ENCODE data around the gene ZSWIM5.
"Not testable (repeated sequence)": the region's sequence is repeated elsewhere in the genome, so short reads cannot be mapped to it uniquely, and the experiment has no call there.

Gene ZSWIM5

DNA sequence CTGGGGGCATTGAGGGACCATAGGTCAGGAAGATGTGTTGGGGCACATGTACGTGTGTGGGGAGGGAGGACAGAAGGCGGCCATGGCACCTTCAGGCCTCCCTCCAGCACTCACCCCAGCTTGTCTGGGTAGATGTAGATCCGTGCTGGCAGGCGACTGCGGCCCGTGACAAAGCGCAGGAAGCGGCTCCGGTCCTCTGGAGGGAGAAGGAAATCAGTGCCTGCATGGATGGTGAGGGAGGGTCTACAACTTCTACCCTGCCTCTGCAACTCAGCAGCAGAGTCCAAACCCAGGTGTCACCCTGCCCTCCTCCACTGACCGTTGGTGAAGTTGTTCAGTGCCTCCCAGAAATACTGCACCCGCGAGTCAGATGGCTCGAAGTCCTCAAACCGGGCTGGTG is 202.7 kb downstream of the ZSWIM5 start:
- no peak overlapping the region for H3K27ac ChIP-seq
- no peak overlapping the region for H3K4me3 ChIP-seq (IDR thresholded peaks at IDR 0.05; ENCODE audit: insufficient read depth, low read depth, low read length)
- TF ChIP-seq, protein P1, sequence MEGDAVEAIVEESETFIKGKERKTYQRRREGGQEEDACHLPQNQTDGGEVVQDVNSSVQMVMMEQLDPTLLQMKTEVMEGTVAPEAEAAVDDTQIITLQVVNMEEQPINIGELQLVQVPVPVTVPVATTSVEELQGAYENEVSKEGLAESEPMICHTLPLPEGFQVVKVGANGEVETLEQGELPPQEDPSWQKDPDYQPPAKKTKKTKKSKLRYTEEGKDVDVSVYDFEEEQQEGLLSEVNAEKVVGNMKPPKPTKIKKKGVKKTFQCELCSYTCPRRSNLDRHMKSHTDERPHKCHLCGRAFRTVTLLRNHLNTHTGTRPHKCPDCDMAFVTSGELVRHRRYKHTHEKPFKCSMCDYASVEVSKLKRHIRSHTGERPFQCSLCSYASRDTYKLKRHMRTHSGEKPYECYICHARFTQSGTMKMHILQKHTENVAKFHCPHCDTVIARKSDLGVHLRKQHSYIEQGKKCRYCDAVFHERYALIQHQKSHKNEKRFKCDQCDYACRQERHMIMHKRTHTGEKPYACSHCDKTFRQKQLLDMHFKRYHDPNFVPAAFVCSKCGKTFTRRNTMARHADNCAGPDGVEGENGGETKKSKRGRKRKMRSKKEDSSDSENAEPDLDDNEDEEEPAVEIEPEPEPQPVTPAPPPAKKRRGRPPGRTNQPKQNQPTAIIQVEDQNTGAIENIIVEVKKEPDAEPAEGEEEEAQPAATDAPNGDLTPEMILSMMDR (conservative IDR thresholded peaks at IDR 0.05; ENCODE audit: low read depth, low read length): no peak
- no peak overlapping the region for H3K9ac ChIP-seq
- H2AFZ ChIP-seq (ENCODE audit: low read depth): no peak overlapping the region
- H3K36me3 ChIP-seq (ENCODE audit: insufficient read depth): no peaks in the 10 kb centered on the region
- H3K4me1 ChIP-seq (ENCODE audit: low read depth, poor library complexity, severe bottlenecking): no peaks in the 10 kb centered on the region
- H3K79me2 ChIP-seq (ENCODE audit: insufficient read depth, low read depth): no peaks in the 10 kb centered on the region
- no peaks in the 10 kb centered on the region for H3K27me3 ChIP-seq (ENCODE audit: insufficient read depth, low read depth)
- no peaks in the 10 kb centered on the region for H4K20me1 ChIP-seq (ENCODE audit: insufficient read depth)
- no peak overlapping the region for H3K4me2 ChIP-seq

DNA sequence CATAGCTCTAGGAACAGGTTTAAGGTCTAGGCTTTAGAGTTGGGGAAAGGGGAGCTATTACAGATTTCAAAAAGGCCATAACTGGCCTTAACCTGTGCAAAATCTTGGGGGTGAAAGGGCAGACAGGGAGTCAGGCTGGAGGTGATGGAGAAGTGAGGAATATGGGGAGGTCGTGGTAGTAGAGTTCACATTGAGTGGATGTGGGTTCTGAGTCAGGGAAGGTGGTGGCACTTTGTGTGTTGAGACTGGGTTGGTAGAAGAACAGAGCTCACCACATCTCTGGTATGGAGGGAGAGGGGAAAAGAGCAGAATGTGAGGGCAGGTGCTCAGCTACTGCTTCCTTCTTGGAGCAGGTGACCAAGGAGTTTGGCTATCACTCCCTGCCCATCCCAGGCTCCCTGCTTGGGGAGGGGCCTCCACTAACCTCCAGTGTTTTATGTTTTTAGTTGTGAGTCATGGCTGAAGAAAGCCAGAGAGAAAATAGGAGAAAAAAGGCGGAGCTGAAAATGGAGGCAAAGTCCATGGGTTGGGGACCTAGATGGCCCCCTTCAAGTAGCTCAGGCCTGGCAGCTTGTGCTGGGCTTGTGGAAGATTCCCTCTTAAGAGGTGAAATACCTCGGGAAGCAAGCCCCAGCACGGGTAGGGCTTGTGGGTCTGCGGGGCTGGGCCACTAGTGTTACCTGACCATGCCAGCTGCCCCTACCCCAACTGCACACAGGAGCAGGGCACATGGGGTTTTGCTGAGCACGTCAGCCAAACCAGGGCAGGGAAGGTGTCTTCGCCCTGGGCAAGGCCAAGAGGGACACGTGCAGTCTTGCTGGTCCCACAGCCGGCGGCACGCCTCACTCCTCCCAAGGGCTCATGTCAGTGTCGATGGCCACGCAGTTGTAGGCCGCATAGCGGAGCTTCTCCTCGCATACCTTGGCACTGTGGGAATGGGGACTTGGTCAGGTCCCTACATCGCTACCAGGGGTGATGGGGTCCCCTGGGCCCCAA is 203.5 kb downstream of the ZSWIM5 start:
- Histone ChIP-seq H3K36me3 (ENCODE audit: insufficient read depth) (no peaks in the 10 kb centered on the region), H3K79me2 (ENCODE audit: insufficient read depth, low read depth) (no peaks in the 10 kb centered on the region), H3K27ac (no peak overlapping the region), H2AFZ (ENCODE audit: low read depth) (no peak overlapping the region), H3K4me1 (ENCODE audit: low read depth, poor library complexity, severe bottlenecking) (no peaks in the 10 kb centered on the region), H3K4me3 (IDR thresholded peaks at IDR 0.05; ENCODE audit: insufficient read depth, low read depth, low read length) (no peak overlapping the region), H3K27me3 (ENCODE audit: insufficient read depth, low read depth) (no peaks in the 10 kb centered on the region), H4K20me1 (ENCODE audit: insufficient read depth) (no peaks in the 10 kb centered on the region), H3K4me2 (no peak overlapping the region), H3K9ac (no peak overlapping the region)
- TF ChIP-seq, protein P1 (conservative IDR thresholded peaks at IDR 0.05; ENCODE audit: low read depth, low read length): no peak

GRCh38 chr1:45001576-45001975 is 204.8 kb downstream of the ZSWIM5 start:
- not testable (repeated sequence) for H3K36me3 ChIP-seq (ENCODE audit: insufficient read depth); H4K20me1 ChIP-seq (ENCODE audit: insufficient read depth); H3K4me1 ChIP-seq (ENCODE audit: low read depth, poor library complexity, severe bottlenecking)

DNA sequence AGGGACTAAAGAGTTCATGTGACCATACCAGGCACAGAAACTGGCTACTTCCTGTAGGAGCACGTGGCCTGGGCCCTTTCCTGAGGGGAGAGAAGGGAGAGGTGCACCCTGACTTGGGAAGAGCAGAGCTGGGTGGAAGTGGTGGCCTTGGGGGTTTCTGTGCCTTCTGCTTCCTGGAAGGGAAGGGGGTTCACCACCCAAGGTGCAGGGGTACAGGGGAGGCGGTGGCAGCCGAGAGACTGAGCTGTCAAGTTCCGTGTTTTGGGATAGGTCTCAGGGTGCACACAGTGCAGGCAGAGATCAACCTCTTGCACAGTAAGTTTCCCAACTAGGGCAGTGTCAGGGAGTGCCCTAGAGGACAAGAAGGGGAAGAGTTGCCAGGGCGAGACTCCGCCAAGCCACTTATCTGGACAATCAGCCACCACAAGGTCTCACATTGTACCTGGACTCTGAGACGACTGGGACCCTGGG is 205.4 kb downstream of the ZSWIM5 start:
- Histone ChIP-seq H3K4me3 (IDR thresholded peaks at IDR 0.05; ENCODE audit: insufficient read depth, low read depth, low read length) (no peak overlapping the region), H3K27ac (no peak overlapping the region), H3K9ac (no peak overlapping the region), H3K4me2 (no peak overlapping the region), H3K27me3 (ENCODE audit: insufficient read depth, low read depth) (no peaks in the 10 kb centered on the region), H2AFZ (ENCODE audit: low read depth) (no peak overlapping the region), H3K79me2 (ENCODE audit: insufficient read depth, low read depth) (no peaks in the 10 kb centered on the region), H3K4me1 (ENCODE audit: low read depth, poor library complexity, severe bottlenecking) (no peaks in the 10 kb centered on the region), H4K20me1 (ENCODE audit: insufficient read depth) (no peaks in the 10 kb centered on the region), H3K36me3 (ENCODE audit: insufficient read depth) (no peaks in the 10 kb centered on the region)
- TF ChIP-seq, protein P1 (conservative IDR thresholded peaks at IDR 0.05; ENCODE audit: low read depth, low read length): no peak

More at GRCh38 chr1:45001576-45001975, 204.8 kb downstream of the ZSWIM5 start:
- not testable (repeated sequence) for H3K4me2 ChIP-seq; H3K27ac ChIP-seq; H2AFZ ChIP-seq (ENCODE audit: low read depth); H3K79me2 ChIP-seq (ENCODE audit: insufficient read depth, low read depth); H3K27me3 ChIP-seq (ENCODE audit: insufficient read depth, low read depth); H3K4me3 ChIP-seq (IDR thresholded peaks at IDR 0.05; ENCODE audit: insufficient read depth, low read depth, low read length); H3K9ac ChIP-seq

- TF ChIP-seq, protein P1 (conservative IDR thresholded peaks at IDR 0.05; ENCODE audit: low read depth, low read length): no peak
- Histone ChIP-seq H3K36me3 (ENCODE audit: insufficient read depth) (no peaks in the 10 kb centered on the region), H2AFZ (ENCODE audit: low read depth) (no peak overlapping the region), H3K9ac (no peak overlapping the region), H4K20me1 (ENCODE audit: insufficient read depth) (no peaks in the 10 kb centered on the region), H3K27ac (no peak overlapping the region), H3K27me3 (ENCODE audit: insufficient read depth, low read depth) (no peaks in the 10 kb centered on the region), H3K79me2 (ENCODE audit: insufficient read depth, low read depth) (no peaks in the 10 kb centered on the region), H3K4me2 (no peak overlapping the region), H3K4me1 (ENCODE audit: low read depth, poor library complexity, severe bottlenecking) (no peaks in the 10 kb centered on the region), H3K4me3 (IDR thresholded peaks at IDR 0.05; ENCODE audit: insufficient read depth, low read depth, low read length) (no peak overlapping the region)
These were observed 207.2 kb downstream of the ZSWIM5 start for GRCh38 chr1:44999232-44999631.

All from KMS-11 (cell line).